Mesothelial cell of epicardium (in vitro differentiated cells): ENCODE data around the gene WWOX. TPM values are rescaled to one million over a fixed set of nuclear protein-coding genes. Genes with fewer than 3 reads are reported as not detected.

ENCODE experiments used
- DNase-seq, 2 experiments: peaks; one replicate each; pipeline ENCODE4 v3.0.0; 2021; ENCODE audit warnings: low spot score in 2 of 2; ENCODE audit not compliant: unreplicated experiment in 2 of 2
- H3K27ac Mint-ChIP-seq: 2 replicates; pipeline ENCODE4 v1.8.0; 2021; ENCODE audit warnings: mixed read lengths
- H3K27me3 Mint-ChIP-seq: 2 replicates; pipeline ENCODE4 v1.8.0; 2021; ENCODE audit warnings: low read depth, mixed read lengths
- H3K36me3 Mint-ChIP-seq: 2 replicates; pipeline ENCODE4 v1.8.0; 2021; ENCODE audit warnings: mixed read lengths
- H3K4me1 Mint-ChIP-seq: 2 replicates; pipeline ENCODE4 v1.8.0; 2021; ENCODE audit warnings: mixed read lengths
- H3K4me3 Mint-ChIP-seq: 2 replicates; pipeline ENCODE4 v1.8.0; 2021; ENCODE audit warnings: mild to moderate bottlenecking, moderate library complexity, mixed read lengths
- H3K9me3 Mint-ChIP-seq: 2 replicates; pipeline ENCODE4 v1.8.0; 2021; ENCODE audit warnings: mixed read lengths
- total RNA-seq: library from RNA; stranded (reverse); gene quantifications from 3 replicates; pipeline ENCODE4 v1.2.1, GENCODE V29; 2021
- TF ChIP-seq, protein P1 (sequence below): fragments of 200-600 bp; sonication (generic); IDR thresholded peaks from one replicate; pipeline ENCODE4 v1.5.0; 2021; ENCODE audit warnings: antibody characterized with exemption; ENCODE audit not compliant: unreplicated experiment

The WWOX gene
- total RNA-seq, 1 donor from 2014 or later: 29.7 TPM

DNA sequence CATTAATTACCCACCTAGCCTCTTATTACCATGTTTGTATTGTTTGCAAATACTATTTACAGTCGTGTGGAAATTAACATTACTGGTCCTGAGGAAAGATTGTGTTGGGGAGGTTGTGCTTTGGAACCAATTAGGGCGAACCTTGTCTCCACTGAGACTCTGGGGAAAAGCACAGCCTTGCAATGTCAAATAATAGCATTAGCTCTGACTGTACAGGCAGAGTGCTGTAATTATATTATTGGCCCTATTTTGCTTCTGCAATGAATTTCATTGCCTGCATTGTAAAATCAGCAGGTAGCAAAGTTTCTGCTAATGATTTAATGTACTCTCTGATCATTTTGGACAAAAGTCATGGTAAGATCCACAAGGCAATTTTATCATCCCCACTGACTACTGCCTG lies 97.0 kb downstream of the WWOX start:
- no peak overlapping the region for H3K27ac Mint-ChIP-seq
- peaks cover 5% of the 10 kb centered on the region for H3K9me3 Mint-ChIP-seq
- H3K4me3 Mint-ChIP-seq: no peak overlapping the region
- H3K27me3 Mint-ChIP-seq: no peaks in the 10 kb centered on the region
- H3K36me3 Mint-ChIP-seq: no peaks in the 10 kb centered on the region
- TF ChIP-seq, protein P1, sequence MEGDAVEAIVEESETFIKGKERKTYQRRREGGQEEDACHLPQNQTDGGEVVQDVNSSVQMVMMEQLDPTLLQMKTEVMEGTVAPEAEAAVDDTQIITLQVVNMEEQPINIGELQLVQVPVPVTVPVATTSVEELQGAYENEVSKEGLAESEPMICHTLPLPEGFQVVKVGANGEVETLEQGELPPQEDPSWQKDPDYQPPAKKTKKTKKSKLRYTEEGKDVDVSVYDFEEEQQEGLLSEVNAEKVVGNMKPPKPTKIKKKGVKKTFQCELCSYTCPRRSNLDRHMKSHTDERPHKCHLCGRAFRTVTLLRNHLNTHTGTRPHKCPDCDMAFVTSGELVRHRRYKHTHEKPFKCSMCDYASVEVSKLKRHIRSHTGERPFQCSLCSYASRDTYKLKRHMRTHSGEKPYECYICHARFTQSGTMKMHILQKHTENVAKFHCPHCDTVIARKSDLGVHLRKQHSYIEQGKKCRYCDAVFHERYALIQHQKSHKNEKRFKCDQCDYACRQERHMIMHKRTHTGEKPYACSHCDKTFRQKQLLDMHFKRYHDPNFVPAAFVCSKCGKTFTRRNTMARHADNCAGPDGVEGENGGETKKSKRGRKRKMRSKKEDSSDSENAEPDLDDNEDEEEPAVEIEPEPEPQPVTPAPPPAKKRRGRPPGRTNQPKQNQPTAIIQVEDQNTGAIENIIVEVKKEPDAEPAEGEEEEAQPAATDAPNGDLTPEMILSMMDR: no peak
- no peak for DNase-seq
- peaks cover 14% of the 10 kb centered on the region for H3K4me1 Mint-ChIP-seq

DNA sequence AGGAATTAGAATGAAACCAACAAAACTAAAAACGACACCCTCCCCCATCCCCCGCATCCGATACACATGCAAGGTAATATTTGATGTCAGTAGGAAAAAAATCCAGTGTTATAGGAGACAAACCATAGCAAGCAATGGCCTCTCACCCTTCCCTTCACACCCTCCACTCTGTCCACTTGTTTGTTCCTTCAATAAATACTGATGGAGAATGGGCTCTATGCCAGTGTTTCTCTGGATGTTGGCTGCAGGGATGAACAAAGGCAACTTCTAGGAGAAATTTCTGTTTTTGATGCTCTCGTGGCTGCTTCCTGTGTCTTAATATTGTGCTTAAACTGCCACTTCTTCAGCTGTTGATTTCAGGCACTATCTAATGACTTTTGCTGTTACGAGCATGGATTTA lies 98.8 kb downstream of the WWOX start:
- TF ChIP-seq, protein P1: no peak
- Mint-ChIP-seq H3K4me1 (peaks cover 14% of the 10 kb centered on the region), H3K36me3 (no peaks in the 10 kb centered on the region), H3K4me3 (no peak overlapping the region), H3K9me3 (no peaks in the 10 kb centered on the region), H3K27ac (no peak overlapping the region), H3K27me3 (no peaks in the 10 kb centered on the region)
- DNase-seq: no peak

DNA sequence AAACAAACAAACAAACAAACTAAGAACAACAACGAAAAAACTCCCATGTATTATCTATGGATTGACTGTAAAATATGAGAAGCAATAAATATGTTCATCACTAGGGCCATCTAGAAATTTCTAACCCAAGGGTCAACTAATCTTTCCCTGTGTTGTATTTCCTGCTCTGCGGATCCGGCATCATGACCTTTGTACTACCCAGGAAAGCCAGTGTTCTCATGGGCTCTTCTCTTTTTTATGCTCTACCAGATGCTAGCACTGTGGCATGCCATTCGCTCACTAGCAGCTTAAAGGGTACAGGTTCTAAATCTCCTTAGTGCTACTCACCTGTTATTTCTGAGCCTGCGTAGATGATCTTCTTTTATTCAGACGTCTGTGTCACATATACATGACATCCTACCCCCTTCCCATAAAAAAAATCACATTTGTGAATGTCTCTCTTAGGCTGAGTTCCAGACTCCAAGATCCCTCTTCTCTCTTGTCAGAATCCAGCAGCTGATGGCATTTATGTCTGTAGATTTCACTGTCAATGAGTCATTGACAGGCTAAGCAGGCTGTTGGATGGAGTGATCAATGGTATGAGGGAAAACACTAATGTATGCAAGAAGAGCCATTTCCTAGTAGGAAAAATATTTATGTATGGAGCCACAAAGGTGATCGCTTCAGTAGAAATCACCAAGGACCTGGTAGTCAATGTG lies 100.0 kb downstream of the WWOX start:
- TF ChIP-seq, protein P1: no peak
- peaks cover 14% of the 10 kb centered on the region for H3K4me1 Mint-ChIP-seq
- DNase-seq: no peak
- H3K27ac Mint-ChIP-seq: no peak overlapping the region
- H3K36me3 Mint-ChIP-seq: no peaks in the 10 kb centered on the region
- H3K27me3 Mint-ChIP-seq: no peaks in the 10 kb centered on the region
- no peak overlapping the region for H3K4me3 Mint-ChIP-seq
- no peaks in the 10 kb centered on the region for H3K9me3 Mint-ChIP-seq

DNA sequence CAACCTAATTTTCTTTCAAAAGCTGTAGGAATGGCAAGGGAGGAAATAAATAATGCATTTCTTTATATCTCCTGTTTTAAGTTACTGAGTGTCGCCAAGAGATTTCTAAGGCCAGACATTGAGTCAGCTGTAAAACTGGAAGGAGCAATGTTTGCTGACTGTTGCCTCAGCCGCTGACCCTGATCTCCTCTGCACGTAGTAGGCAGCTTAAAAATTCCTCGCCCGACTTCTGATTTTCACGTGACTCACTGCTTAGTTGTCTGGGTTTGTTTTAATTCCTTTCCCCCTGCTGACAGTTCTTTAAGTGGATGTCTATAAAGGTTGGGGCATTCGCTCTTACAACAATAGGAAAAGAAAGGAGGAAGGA lies 100.6 kb downstream of the WWOX start:
- no peaks in the 10 kb centered on the region for H3K36me3 Mint-ChIP-seq
- peaks cover 2% of the 10 kb centered on the region for H3K9me3 Mint-ChIP-seq
- H3K27me3 Mint-ChIP-seq: no peaks in the 10 kb centered on the region
- TF ChIP-seq, protein P1: no peak
- no peak overlapping the region for H3K4me3 Mint-ChIP-seq
- H3K27ac Mint-ChIP-seq: no peak overlapping the region
- no peak for DNase-seq
- H3K4me1 Mint-ChIP-seq: peaks cover 14% of the 10 kb centered on the region

DNA sequence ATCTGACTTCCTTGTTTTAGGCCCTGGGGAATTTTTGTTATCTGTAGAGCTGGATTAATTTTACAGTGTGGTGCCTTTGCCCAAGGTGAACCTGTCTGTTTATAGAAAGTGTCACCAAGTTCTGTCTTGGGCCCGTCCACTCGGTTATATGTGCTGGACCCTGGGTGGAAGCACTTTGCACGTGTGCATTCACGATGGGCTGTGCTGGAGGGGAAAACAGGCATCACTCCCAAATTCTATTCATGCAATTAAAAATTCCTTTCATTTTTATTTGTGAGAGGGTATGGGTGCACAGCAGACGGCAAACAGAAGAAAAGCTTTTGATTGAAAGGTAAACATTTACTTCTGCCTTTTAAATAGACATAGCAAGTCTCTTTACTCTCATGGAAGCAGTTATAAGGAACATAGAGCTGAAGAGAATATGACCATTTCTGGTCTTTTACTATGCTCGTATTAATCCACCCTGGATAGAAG lies 101.2 kb downstream of the WWOX start:
- DNase-seq: no peak
- Mint-ChIP-seq H3K4me3 (no peak overlapping the region), H3K27ac (no peak overlapping the region), H3K27me3 (no peaks in the 10 kb centered on the region), H3K4me1 (peaks cover 14% of the 10 kb centered on the region), H3K9me3 (peaks cover 8% of the 10 kb centered on the region), H3K36me3 (no peaks in the 10 kb centered on the region)
- TF ChIP-seq, protein P1: no peak
